ENCODE measurements around the gene NDRG2. TPM values are rescaled to one million over a fixed set of nuclear protein-coding genes. Genes with fewer than 3 reads are reported as not detected.

The NDRG2 gene
- not detected for polyA plus RNA-seq (2012; ENCODE audit: low read depth, missing spikeins)

DNA sequence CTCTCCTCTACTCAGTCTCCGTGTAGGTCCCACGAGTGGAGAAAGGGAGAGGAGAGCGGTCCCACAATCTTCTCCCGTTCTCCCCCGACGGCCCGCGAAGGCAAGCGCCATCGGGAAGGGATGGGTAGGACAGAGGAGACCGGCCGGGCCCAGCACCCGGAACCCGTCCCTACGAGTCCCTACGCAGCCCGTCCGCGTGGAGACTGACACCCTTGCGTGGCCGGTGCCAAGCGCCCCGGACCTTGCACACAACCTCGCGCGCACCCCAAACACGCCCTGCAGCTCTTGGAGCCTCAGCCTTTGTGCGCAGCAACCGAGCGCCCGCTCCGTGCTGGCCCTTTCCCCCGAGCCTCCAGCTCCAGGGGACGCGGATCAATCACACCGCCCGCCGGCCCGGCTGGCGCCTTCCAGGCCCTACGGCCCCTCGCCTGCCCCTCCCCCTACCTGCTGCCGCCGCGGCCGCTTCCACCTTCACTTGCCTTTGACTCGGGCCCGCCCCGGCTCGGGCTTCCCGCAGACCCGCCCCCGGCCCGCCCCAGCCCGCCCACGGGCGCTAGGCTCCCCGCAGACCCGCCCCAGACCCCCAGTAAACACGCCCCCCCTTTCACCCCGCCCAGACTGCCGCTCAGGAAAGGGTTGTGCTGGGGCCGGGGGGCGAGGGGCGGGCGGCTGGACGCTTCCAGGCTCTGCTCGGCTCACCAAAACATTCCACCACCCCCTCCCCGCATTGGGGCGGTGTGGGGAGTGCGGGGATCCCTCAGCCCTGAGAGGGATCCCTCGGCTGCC is at the start of gene NDRG2:
Gene NDRG2, minus strand, starts transcription at position 477 of the 786 bp plus-strand sequence. CDS start 1,746 bp downstream, outside the sequence.
- FAIRE-seq (no peak), DNase-seq (ENCODE audit: insufficient read length, low spot score) (peak; percentile 76)
- TF ChIP-seq POU2F2 (IDR thresholded peaks at IDR 0.05; ENCODE audit: low read depth, low read length) (no peak), PAX5 (IDR thresholded peaks at IDR 0.05; ENCODE audit: insufficient read depth, low read length, severe bottlenecking) (no peak), SPI1 (IDR thresholded peaks at IDR 0.05; ENCODE audit: low read depth, low read length) (no peak), POLR2A (IDR thresholded peaks at IDR 0.05; ENCODE audit: low read depth, low read length) (no peak), TAF1 (IDR thresholded peaks at IDR 0.05; ENCODE audit: low read depth, low read length) (no peak), POLR2AphosphoS5 (IDR thresholded peaks at IDR 0.05; ENCODE audit: low read depth, low read length) (no peak)

DNA sequence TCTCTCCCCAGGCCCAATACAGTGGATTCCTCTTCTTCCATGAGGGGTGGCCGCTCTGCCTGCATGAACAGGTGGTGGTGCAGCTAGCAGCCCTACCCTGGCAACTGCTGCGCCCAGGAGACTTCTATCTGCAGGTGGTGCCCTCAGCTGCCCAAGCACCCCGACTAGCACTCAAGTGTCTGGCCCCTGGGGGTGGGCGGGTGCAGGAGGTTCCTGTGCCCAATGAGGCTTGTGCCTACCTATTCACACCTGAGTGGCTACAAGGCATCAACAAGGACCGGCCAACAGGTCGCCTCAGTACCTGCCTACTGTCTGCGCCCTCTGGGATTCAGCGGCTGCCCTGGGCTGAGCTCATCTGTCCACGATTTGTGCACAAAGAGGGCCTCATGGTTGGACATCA is 49.1 kb upstream of the NDRG2 start:
- FAIRE-seq (no peak), DNase-seq (ENCODE audit: insufficient read length, low spot score) (no peak)
- TF ChIP-seq TAF1 (IDR thresholded peaks at IDR 0.05; ENCODE audit: low read depth, low read length) (no peak), POLR2A (IDR thresholded peaks at IDR 0.05; ENCODE audit: low read depth, low read length) (no peak), SPI1 (IDR thresholded peaks at IDR 0.05; ENCODE audit: low read depth, low read length) (no peak), PAX5 (IDR thresholded peaks at IDR 0.05; ENCODE audit: insufficient read depth, low read length, severe bottlenecking) (no peak), POLR2AphosphoS5 (IDR thresholded peaks at IDR 0.05; ENCODE audit: low read depth, low read length) (no peak)

DNA sequence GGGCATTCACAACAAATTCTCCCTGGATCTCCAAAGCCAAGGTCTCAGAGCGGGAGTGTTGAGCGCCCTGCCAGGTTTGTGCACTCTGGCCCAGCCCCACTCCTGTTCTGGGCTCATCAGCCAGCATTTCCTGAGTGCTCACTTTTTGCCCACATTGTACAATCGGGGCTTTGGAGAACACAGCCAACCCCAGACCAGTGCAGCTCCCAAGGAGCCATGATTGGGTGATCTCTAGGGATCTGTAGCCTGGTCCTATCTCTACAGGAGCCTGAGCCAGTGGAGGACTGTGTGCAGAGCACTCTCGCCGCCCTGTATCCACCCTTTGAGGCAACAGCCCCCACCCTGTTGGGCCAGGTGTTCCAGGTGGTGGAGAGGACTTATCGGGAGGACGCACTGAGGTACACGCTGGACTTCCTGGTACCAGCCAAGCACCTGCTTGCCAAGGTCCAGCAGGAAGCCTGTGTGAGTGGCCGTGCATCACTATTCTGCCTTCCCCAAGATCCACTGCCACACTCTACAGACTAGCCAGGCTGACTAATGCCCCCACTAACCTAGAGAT is 48.0 kb upstream of the NDRG2 start:
- FAIRE-seq = no peak
- no peak for TF ChIP-seq POLR2A (IDR thresholded peaks at IDR 0.05; ENCODE audit: low read depth, low read length)
- no peak for TF ChIP-seq POU2F2 (IDR thresholded peaks at IDR 0.05; ENCODE audit: low read depth, low read length)
- no peak for TF ChIP-seq TAF1 (IDR thresholded peaks at IDR 0.05; ENCODE audit: low read depth, low read length)
- no peak for TF ChIP-seq POLR2AphosphoS5 (IDR thresholded peaks at IDR 0.05; ENCODE audit: low read depth, low read length)
- TF ChIP-seq SPI1 (IDR thresholded peaks at IDR 0.05; ENCODE audit: low read depth, low read length) = no peak
- TF ChIP-seq PAX5 (IDR thresholded peaks at IDR 0.05; ENCODE audit: insufficient read depth, low read length, severe bottlenecking) = no peak
- DNase-seq (ENCODE audit: insufficient read length, low spot score) = no peak

DNA sequence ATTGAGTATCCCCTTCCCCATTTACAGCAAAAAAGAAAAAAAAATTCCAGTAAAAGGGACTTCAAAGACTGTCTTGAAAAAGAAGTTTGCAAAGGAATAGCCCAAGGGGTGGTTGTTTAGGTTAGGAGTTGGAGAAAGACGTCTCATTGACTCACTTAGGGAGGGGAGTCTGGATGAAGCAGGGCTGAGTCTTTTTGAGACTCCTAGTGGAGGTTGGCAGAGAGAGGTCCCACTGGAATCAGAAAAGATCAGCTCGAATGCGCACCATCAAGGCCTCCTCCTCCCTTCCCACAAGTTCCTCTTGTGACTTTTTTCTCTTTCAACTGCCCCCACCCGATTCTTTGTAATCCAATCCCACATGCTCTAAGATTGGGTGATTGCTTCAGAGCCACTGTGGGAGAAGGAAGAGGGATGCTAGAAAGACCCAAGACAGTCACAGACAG is 47.2 kb upstream of the NDRG2 start:
- FAIRE-seq (no peak), DNase-seq (ENCODE audit: insufficient read length, low spot score) (no peak)
- TF ChIP-seq SPI1 (IDR thresholded peaks at IDR 0.05; ENCODE audit: low read depth, low read length) = no peak
- TF ChIP-seq POLR2A (IDR thresholded peaks at IDR 0.05; ENCODE audit: low read depth, low read length) = no peak
- no peak for TF ChIP-seq TAF1 (IDR thresholded peaks at IDR 0.05; ENCODE audit: low read depth, low read length)
- no peak for TF ChIP-seq PAX5 (IDR thresholded peaks at IDR 0.05; ENCODE audit: insufficient read depth, low read length, severe bottlenecking)
- TF ChIP-seq POU2F2 (IDR thresholded peaks at IDR 0.05; ENCODE audit: low read depth, low read length) = no peak

DNA sequence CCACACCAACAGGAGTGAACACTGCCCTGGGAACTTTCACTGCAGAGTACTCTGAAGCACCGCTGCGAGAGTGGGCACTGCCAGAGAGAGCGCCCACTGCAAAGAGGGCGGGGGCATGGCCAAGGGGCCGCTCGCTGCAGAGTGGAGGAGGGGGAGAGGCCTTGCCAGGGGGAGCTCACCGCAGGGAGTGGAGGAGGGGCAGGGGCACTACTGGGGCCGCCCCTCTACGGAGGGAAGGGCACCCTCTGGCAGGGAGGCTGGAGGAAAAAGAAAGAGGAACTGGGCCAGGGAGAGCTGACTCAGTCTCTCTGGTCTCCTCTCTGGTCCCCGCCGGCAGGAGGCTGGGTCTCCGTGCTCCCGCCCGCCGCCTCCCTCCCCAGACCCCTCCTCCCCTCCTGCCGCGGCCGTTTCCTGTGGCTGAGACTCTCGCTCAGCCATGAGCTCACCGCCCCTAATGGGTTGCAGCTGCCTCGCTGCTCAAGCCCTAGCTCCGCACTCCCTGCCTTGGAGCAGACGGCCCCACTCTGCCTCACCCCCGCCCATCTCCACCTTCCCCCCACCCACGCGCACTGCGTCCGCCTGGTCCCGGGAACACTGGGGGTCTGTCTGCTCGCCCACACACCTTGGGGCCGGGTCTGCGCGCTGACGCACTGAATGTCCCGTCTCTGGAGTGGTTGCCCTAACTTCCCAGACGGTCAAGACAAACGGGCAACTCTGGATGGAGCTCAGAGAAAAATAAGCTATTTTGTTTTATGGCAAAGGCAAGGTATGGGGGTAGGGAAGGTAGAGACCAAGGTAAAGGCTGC is 46.6 kb upstream of the NDRG2 start:
- peak; percentile 93 for TF ChIP-seq SPI1 (IDR thresholded peaks at IDR 0.05; ENCODE audit: low read depth, low read length)
- TF ChIP-seq POU2F2 (IDR thresholded peaks at IDR 0.05; ENCODE audit: low read depth, low read length) = no peak
- FAIRE-seq = peak; percentile 94
- peak; percentile 89 for DNase-seq (ENCODE audit: insufficient read length, low spot score)

DNA sequence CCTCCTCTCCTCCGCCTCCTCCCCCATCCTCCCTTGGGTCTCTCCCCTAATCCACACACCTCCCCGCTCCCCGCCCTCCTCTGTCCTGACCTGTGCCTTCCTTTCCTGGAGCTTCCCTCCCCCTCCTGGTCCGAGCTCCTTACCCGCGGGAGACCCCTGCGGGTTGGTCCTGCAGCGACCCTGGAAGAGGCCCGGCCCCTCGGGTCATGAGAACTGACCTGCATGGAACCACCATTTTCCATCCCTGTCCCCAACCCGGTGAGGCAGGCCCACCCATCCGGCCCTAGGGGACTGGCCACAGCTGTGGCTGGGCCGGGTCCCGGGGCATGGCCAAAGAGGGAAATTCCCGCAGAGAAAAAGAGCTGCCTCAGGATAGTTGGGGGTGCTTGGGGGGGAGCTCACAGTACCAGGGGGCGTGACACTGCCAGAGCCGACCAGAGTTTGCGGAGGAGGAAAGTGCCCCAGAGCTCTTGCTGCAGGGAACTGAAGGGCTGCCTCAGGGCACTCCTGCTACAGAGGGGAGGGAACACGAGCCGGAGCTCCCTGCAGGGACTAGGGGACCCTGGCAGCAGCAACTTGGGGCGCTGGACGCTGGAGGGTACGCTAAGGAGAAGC is 45.9 kb upstream of the NDRG2 start:
- FAIRE-seq = no peak
- DNase-seq (ENCODE audit: insufficient read length, low spot score) = no peak
- TF ChIP-seq POLR2A (IDR thresholded peaks at IDR 0.05; ENCODE audit: low read depth, low read length) = no peak

DNA sequence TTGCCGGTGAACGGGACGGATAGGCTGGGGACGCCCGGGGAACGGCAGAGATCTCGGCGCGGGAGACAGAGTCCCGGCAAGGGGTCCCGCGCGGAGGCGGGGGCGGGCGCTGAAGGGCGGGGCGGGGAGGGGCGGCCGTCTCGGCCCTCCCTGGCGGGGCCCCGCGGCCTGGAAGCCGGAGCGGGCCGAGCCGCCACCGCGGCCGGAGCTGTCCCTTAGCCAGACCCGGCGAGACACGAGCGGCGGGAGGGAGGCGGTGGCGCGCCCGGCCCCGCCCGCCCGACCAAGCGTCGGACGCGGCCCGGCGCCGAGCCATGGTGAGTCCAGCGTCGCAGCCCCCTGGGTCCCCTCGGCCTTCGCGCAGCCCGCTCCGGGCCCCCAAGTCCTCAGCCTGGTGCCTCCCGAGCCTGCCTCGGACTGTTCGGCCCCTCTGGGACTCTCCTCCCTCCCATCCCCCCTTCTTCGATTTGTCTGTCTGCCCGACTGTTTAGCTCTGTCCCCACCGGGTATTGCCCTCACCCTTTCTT is 45.3 kb upstream of the NDRG2 start, which contains the start of gene ARHGEF40:
Gene ARHGEF40, plus strand, starts transcription at position 222 of the 527 bp plus-strand sequence. Its CDS starts 93 bp downstream, at position 315.
- TF ChIP-seq POU2F2 (IDR thresholded peaks at IDR 0.05; ENCODE audit: low read depth, low read length) = no peak
- TF ChIP-seq PAX5 (IDR thresholded peaks at IDR 0.05; ENCODE audit: insufficient read depth, low read length, severe bottlenecking) = no peak
- TF ChIP-seq TAF1 (IDR thresholded peaks at IDR 0.05; ENCODE audit: low read depth, low read length) = no peak
- TF ChIP-seq SPI1 (IDR thresholded peaks at IDR 0.05; ENCODE audit: low read depth, low read length) = no peak
- TF ChIP-seq POLR2AphosphoS5 (IDR thresholded peaks at IDR 0.05; ENCODE audit: low read depth, low read length) = no peak
- no peak for TF ChIP-seq POLR2A (IDR thresholded peaks at IDR 0.05; ENCODE audit: low read depth, low read length)
- no peak for FAIRE-seq

DNA sequence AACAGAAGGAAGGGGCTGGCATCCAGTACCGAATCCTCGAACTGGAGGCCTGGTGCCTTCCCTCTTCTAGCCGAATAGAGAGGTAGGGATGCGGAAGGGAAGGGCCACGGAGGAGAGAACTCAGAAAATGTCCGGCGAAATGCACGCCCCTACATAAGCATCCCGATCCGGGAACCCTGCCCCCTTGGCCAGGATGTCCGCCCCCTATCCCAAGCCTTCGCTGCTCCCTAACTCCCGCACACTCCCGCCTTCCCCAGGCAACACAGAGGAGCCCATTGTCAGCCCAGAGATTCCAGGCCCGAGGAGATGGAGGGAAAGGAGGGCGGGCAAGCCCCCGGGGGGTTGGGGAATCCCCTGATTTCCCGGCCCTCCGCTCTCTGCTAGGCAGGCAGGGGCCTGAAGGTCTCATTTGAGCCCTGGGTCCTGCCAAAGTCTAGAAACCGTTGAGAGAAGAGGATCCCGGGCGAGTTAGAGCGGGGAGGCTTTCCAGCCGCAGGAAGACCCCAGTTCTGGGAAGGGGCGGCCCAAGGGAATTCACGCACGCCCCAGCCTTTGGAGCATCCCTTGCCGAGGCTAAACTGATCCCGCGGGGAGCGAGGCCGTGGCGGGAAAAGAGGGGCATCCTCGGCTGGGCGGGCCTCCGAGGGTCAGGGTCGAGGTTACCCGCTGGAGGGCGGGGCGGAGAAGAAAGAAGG is 44.7 kb upstream of the NDRG2 start:
- TF ChIP-seq POLR2A (IDR thresholded peaks at IDR 0.05; ENCODE audit: low read depth, low read length) = no peak
- no peak for TF ChIP-seq SPI1 (IDR thresholded peaks at IDR 0.05; ENCODE audit: low read depth, low read length)
- DNase-seq (ENCODE audit: insufficient read length, low spot score) (no peak), FAIRE-seq (no peak)

More for the DNA sequence above, 45.3 kb upstream of the NDRG2 start, which contains the start of gene ARHGEF40:
- no peak for DNase-seq (ENCODE audit: insufficient read length, low spot score)

Data from GM12891 (cell line).